K562 (cell line): Measurements from ENCODE around the gene STK16. TPM values are rescaled to one million over a fixed set of nuclear protein-coding genes. Genes with fewer than 3 reads are reported as not detected.

Source experiments
- ARNT ChIP-seq, 2 experiments: fragments of 450-650 bp; IDR thresholded peaks; 2 replicates each; pipeline ENCODE4 v1.6.1; 2016; ENCODE audit warnings: mild to moderate bottlenecking in 1 of 2
- CREB1 ChIP-seq, 2 experiments: sonication (generic) in 1 of 2; formaldehyde crosslinking in 1 of 2; IDR thresholded peaks; 2 replicates each; pipeline versions ENCODE4 v1.6.1 to v1.8.0; 2012 to 2022; ENCODE audit warnings: inconsistent platforms in 1 of 2, mild to moderate bottlenecking in 1 of 2, missing genetic modification reagents in 1 of 2, moderate library complexity in 1 of 2
- CREM ChIP-seq: IDR thresholded peaks from 2 replicates; pipeline ENCODE4 v1.6.1; 2014; ENCODE audit warnings: antibody characterized with exemption, low read depth
- HNRNPLL ChIP-seq: fragments of 200-400 bp; formaldehyde crosslinking; IDR thresholded peaks from 2 replicates; pipeline ENCODE4 v1.6.1; 2017; ENCODE audit warnings: low read length, low read depth, mild to moderate bottlenecking; ENCODE audit not compliant: poor library complexity, severe bottlenecking
- KDM1A ChIP-seq, 2 experiments: fragments of 450-650 bp; IDR thresholded peaks; 2 replicates each; pipeline ENCODE4 v1.6.1; 2016; ENCODE audit warnings: mild to moderate bottlenecking in 2 of 2
- MAZ ChIP-seq, 2 experiments: fragments of 450-650 bp in 1 of 2; sonication (generic) in 1 of 2; formaldehyde crosslinking; IDR thresholded peaks in 1 of 2; conservative IDR thresholded peaks in 1 of 2; 2 replicates each; pipeline versions ENCODE4 v1.4.0 to v1.5.0; 2020; ENCODE audit warnings: mild to moderate bottlenecking in 1 of 2, missing genetic modification reagents in 1 of 2
- NCOA1 ChIP-seq: fragments of 450-650 bp; IDR thresholded peaks from 2 replicates; pipeline ENCODE4 v1.6.1; 2016; ENCODE audit warnings: low read depth
- NFRKB ChIP-seq: fragments of 450-650 bp; IDR thresholded peaks from 2 replicates; pipeline ENCODE4 v1.6.1; 2016; ENCODE audit warnings: low read depth
- PHTF2 ChIP-seq: fragments of 250-450 bp; sonication (Bioruptor Pico); IDR thresholded peaks from 2 replicates; pipeline ENCODE4 v1.5.0; 2021; ENCODE audit warnings: mild to moderate bottlenecking
- POLR2H ChIP-seq: IDR thresholded peaks from 2 replicates; pipeline ENCODE4 v1.6.1; 2016; ENCODE audit warnings: missing genetic modification characterization, low read depth, mild to moderate bottlenecking, control low read depth, missing compliant biosample characterization, moderate library complexity
- PRMT5 ChIP-seq: sonication (generic); formaldehyde crosslinking; IDR thresholded peaks from 2 replicates; pipeline ENCODE4 v1.5.0; 2020; ENCODE audit warnings: missing genetic modification reagents
- RBM25 ChIP-seq: fragments of 200-400 bp; formaldehyde crosslinking; IDR thresholded peaks from 2 replicates; pipeline ENCODE4 v1.6.1; 2018; ENCODE audit warnings: low read length, low read depth, moderate library complexity; ENCODE audit not compliant: severe bottlenecking
- TCF15 ChIP-seq: fragments of 250-450 bp; sonication (Bioruptor Pico); IDR thresholded peaks from 2 replicates; pipeline ENCODE4 v1.8.0; 2022; ENCODE audit warnings: moderate library complexity, mild to moderate bottlenecking, inconsistent platforms
- ZFP1 ChIP-seq: fragments of 450-650 bp; formaldehyde crosslinking; IDR thresholded peaks from 2 replicates; pipeline ENCODE4 v1.4.0; 2020; ENCODE audit warnings: mild to moderate bottlenecking, mixed read lengths
- ZFPM2 ChIP-seq: fragments of 250-450 bp; sonication (Bioruptor Pico); IDR thresholded peaks from 2 replicates; pipeline ENCODE4 v1.5.1; 2022; ENCODE audit warnings: mild to moderate bottlenecking
- ZNF212 ChIP-seq: fragments of 450-650 bp; formaldehyde crosslinking; IDR thresholded peaks from 2 replicates; pipeline ENCODE4 v1.4.0; 2020; ENCODE audit warnings: mild to moderate bottlenecking
- ZNF3 ChIP-seq: fragments of 250-450 bp; sonication (Bioruptor Pico); IDR thresholded peaks from 2 replicates; pipeline ENCODE4 v1.5.0; 2021; ENCODE audit warnings: mild to moderate bottlenecking, moderate library complexity
- ZNF583 ChIP-seq: fragments of 250-450 bp; sonication (Bioruptor Pico); IDR thresholded peaks from 2 replicates; pipeline ENCODE4 v1.4.0; 2020
- ZNF699 ChIP-seq: fragments of 250-450 bp; sonication (Bioruptor Pico); IDR thresholded peaks from 2 replicates; pipeline ENCODE4 v1.8.0; 2021; ENCODE audit warnings: mild to moderate bottlenecking, moderate library complexity; ENCODE audit not compliant: insufficient replicate concordance
- ZSCAN32 ChIP-seq: fragments of 450-650 bp; formaldehyde crosslinking; IDR thresholded peaks from 2 replicates; pipeline ENCODE4 v1.4.0; 2020; ENCODE audit warnings: mild to moderate bottlenecking, moderate library complexity
- polyA plus RNA-seq, 8 experiments: library from polyadenylated mRNA; depleted of rRNA in 4 of 8; stranded (reverse) in 5 of 8; unstranded in 3 of 8; fragments of >200 nt; fragmentation: Nextera tagmentation in 2 of 8; fragmentation: Illumina TruSeq in 1 of 8; extraction: Ambion mirVana in 2 of 8; extraction: Trizol in 1 of 8; gene quantifications; 2 replicates each; pipeline versions ENCODE4 v1.2.1 to v1.2.3, GENCODE V29; 2011 to 2014; ENCODE audit warnings: inconsistent platforms in 1 of 8, missing spikeins in 1 of 8
- total RNA-seq, 7 experiments: library from RNA; depleted of rRNA in 6 of 7; stranded (reverse); fragments of >200 nt in 6 of 7; fragmentation: Illumina TruSeq in 2 of 7; extraction: Trizol in 2 of 7; gene quantifications; 2 replicates each; pipeline versions ENCODE4 v1.2.1 to v1.2.3, GENCODE V29; 2011 to 2021; ENCODE audit warnings: low replicate concordance in 1 of 7
- TF ChIP-seq, protein P1 (sequence below), 2 experiments: IDR thresholded peaks in 1 of 2; conservative IDR thresholded peaks in 1 of 2; 2 replicates each; pipeline ENCODE4 v1.6.1; 2016; ENCODE audit warnings: low read depth in 2 of 2, mild to moderate bottlenecking in 1 of 2, missing compliant biosample characterization in 1 of 2, missing genetic modification characterization in 1 of 2, moderate library complexity in 1 of 2
- TF ChIP-seq, protein P2 (sequence below): fragments of 250-450 bp; sonication (Bioruptor Pico); IDR thresholded peaks from 2 replicates; pipeline ENCODE4 v1.4.0; 2020; ENCODE audit warnings: mild to moderate bottlenecking
- TF ChIP-seq, protein P3 (sequence below): fragments of 250-450 bp; sonication (Bioruptor Pico); IDR thresholded peaks from 2 replicates; pipeline ENCODE4 v1.6.1; 2021; ENCODE audit warnings: mild to moderate bottlenecking

The STK16 gene
- total and polyA plus RNA-seq, 9 of the 15 experiments (the other 6 are each of a cell fraction or from before 2014, with no cell fraction given): 5.4 to 36.2 (median 17.8) TPM

- TF ChIP-seq, protein P1, sequence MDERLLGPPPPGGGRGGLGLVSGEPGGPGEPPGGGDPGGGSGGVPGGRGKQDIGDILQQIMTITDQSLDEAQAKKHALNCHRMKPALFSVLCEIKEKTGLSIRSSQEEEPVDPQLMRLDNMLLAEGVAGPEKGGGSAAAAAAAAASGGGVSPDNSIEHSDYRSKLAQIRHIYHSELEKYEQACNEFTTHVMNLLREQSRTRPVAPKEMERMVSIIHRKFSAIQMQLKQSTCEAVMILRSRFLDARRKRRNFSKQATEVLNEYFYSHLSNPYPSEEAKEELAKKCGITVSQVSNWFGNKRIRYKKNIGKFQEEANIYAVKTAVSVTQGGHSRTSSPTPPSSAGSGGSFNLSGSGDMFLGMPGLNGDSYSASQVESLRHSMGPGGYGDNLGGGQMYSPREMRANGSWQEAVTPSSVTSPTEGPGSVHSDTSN (CRISPR knock-in tag; IDR thresholded peaks at IDR 0.05; ENCODE audit: low read depth): no peak
- TF ChIP-seq, protein P1 (tag; conservative IDR thresholded peaks at IDR 0.05; ENCODE audit: low read depth): no peak
- TF ChIP-seq ZNF583 (CRISPR knock-in tag) (no peak), CREB1 (IDR thresholded peaks at IDR 0.05) (no peak), CREB1 (CRISPR knock-in tag; IDR thresholded peaks at IDR 0.05) (no peak), NCOA1 (no peak), ZSCAN32 (no peak), HNRNPLL (peak; percentile 91), PRMT5 (CRISPR knock-in tag) (no peak), KDM1A (IDR thresholded peaks at IDR 0.05) (no peak), TCF15 (CRISPR knock-in tag) (no peak), ZNF212 (CRISPR knock-in tag) (no peak), ZFPM2 (CRISPR knock-in tag) (no peak), CREM (peak; percentile 49), ZFP1 (CRISPR knock-in tag) (no peak), NFRKB (0 out of 2 replicates have a peak, but pooled peaks have one; percentile 18), ARNT (IDR thresholded peaks at IDR 0.05) (no peak), POLR2H (no peak), ZNF3 (CRISPR knock-in tag) (no peak), ZNF699 (CRISPR knock-in tag) (no peak), RBM25 (no peak), PHTF2 (no peak), MAZ (CRISPR knock-in tag; conservative IDR thresholded peaks at IDR 0.05 in 1 of 2, IDR thresholded peaks at IDR 0.05 in 1 of 2) (0 out of 4 replicates have a peak, but pooled peaks of 1 of the 2 experiments have one; percentile 41)
- TF ChIP-seq, protein P2, sequence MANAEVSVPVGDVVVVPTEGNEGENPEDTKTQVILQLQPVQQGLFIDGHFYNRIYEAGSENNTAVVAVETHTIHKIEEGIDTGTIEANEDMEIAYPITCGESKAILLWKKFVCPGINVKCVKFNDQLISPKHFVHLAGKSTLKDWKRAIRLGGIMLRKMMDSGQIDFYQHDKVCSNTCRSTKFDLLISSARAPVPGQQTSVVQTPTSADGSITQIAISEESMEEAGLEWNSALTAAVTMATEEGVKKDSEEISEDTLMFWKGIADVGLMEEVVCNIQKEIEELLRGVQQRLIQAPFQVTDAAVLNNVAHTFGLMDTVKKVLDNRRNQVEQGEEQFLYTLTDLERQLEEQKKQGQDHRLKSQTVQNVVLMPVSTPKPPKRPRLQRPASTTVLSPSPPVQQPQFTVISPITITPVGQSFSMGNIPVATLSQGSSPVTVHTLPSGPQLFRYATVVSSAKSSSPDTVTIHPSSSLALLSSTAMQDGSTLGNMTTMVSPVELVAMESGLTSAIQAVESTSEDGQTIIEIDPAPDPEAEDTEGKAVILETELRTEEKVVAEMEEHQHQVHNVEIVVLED (CRISPR knock-in tag): no peak
- TF ChIP-seq, protein P3, sequence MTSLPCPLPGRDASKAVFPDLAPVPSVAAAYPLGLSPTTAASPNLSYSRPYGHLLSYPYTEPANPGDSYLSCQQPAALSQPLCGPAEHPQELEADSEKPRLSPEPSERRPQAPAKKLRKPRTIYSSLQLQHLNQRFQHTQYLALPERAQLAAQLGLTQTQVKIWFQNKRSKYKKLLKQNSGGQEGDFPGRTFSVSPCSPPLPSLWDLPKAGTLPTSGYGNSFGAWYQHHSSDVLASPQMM: no peak
Measured at GRCh38 chr2:219277703-219278654, 32.7 kb downstream of the STK16 start (continued).
